DMS53 treated with DMSO at 0.1 percent for 48 hours (cell line): ENCODE data around the gene OPRL1.

Source experiments
- DNase-seq: peaks from one replicate; lab custom pipeline; 2025; ENCODE audit not compliant: unreplicated experiment; lab: John Stamatoyannopoulos, UW

OPRL1 gene

DNA sequence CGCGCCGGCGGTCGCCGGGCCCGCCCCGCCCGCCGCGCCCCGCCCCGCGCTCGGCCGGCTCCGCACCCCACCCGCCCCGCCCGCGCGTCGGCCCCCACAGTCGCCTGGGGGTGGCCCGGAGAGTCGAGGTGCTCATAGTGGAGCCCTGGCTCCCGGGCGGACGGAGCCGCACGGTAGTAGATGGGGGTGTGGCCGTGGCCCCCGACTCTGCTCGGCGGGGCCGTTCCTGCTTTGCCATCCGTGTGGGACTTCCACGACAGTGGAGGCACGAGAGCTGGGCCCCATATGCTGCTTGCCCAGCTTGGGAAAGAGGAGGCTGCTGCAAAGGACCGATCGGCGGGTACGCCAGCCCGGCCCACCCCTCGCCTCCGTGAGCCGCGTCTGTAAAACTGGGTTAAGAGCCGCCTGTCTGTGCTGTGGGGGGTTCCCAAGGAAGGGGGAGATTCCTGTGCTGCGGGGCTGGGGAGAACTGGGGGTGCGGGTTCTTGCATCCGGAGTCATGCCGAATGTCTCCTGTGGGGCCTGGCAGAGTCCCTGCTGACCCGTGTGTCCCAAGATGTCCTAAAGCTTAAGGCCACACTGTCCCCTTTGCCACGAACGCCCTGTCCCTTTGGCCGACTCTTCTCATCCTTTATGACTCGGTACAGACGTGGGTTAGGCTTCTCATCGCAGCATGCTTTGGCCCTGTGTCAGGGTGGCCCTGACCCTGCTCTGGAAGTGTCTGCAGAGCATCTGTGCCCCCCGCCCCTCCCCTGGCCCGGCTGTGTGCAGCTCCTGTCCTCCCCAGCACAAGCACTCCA is at the start of gene OPRL1:
OPRL1 (plus strand) TSS at position 70 of the 800 bp plus-strand sequence. CDS start 12,639 bp downstream, outside the sequence.
- DNase-seq, result no peak

DNA sequence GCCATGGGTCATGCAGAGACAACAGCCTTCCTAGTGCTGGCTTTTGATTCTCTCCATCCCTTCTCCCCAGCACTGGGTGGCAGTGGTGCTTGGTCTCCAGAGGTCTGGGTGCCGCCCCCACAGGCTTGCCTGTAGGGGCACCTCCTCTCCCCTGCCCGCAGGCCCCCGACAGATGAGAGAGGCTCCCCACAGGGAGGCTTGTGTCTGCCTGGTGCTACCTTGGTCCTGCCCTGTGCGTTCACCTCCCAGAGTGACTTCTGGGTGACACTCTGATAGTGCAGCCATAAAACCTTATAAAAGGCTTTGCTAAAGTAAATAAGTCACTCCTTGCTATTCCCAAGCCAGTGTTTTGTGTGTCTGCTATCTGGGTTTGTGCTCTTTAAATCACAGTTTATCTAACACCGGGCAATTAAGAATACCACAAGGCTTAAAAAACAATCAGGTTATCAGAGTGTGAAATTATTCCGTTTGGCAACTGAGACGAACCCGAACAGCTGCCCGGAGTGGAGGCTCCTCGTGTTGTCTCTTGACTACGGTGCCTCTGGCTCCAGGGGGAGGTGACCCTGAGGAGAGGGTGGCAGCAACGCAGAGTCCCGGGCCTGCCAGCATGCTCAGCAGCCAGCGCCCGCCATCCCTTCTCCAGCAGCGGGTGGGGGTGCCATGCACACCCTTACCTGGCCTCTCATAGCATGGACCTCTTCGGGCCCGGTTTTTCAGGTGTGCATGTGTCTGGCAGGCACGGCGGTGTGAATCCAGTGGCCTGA is 49.3 kb upstream of the OPRL1 start:
- no peak for DNase-seq

DNA sequence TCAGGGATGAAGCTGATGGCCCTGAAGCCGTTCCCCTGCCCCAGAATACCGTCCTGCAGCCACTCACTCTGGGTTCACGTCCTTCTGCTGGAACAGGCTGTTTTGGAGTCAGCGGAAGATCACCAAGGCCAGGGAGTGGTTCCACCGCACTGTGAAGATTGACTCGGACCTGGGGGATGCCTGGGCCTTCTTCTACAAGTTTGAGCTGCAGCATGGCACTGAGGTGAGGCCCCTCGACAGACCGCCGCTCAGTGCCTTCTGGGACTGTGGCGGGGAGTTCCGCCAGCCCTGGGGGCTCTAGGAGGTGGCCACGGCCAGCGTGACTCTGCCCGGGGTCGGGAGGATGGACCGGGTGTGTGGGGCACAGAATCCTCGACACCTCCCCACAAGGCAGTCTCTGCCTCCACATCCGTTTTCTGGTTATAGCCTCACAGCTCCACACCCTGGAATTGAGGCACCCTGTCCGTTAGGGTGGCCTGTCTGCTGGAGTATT is 48.0 kb upstream of the OPRL1 start:
- DNase-seq, result no peak

DNA sequence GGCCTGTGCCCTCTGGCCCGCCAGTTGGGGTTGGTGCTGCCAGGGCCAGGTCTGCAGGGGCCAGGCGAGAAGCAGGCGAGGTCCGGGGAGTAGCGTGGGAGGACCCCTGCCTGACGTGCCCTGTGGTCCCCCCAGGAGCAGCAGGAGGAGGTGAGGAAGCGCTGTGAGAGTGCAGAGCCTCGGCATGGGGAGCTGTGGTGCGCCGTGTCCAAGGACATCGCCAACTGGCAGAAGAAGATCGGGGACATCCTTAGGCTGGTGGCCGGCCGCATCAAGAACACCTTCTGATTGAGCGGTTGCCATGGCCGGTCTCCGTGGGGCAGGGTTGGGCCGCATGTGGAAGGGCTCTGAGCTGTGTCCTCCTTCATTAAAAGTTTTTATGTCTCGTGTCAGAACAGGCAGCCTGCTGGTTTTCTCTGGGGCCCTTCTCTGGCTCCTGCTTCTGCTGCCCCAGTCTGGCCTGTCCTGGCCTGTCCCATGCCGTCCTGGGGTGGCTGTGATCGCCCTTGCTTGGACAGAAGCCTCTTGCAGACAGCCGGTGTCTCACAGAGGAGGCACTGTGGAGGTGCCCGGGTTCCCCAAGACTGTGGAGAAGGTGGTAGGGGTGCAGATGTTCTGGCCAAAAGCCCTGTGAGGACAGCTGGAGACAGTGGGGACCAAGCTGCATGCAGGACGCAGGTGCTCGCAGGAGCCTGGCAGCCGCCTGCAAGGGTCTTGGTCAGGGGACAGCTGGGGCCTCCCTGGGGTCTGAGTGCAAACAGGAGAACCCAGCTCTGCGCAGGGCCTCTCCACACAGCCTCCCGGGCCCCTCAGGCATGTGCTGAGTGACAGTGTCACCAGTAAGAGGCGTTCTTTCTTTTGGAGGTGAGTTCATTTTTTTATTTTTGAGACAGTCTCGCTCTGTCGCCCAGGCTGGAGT is 46.9 kb upstream of the OPRL1 start:
- no peak for DNase-seq

DNA sequence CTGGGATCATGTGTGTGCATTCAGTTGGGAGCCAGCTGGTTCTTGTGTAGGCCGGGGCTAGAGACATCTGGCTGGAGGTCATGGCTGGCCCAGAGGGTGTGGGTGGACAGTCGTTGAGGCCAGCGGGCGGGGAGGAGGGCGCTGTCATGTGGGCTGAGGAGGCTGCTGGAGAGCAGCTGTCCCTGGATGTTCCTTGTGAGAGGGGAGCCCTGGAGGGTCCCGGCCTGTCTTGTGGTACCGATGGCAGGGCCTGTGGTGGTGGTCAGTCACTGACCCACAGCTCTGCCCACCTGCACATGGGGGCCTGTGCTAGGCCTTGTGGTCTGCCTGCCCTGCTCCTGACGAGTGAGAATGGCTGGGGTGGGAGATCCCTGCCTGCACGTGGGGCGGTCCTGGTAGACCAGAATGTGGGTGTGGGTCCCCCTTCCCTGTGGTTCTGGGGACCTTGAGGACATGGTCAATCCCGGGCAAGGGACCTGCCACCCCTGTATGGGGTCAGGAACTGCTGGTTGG is 45.8 kb upstream of the OPRL1 start:
- no peak for DNase-seq

DNA sequence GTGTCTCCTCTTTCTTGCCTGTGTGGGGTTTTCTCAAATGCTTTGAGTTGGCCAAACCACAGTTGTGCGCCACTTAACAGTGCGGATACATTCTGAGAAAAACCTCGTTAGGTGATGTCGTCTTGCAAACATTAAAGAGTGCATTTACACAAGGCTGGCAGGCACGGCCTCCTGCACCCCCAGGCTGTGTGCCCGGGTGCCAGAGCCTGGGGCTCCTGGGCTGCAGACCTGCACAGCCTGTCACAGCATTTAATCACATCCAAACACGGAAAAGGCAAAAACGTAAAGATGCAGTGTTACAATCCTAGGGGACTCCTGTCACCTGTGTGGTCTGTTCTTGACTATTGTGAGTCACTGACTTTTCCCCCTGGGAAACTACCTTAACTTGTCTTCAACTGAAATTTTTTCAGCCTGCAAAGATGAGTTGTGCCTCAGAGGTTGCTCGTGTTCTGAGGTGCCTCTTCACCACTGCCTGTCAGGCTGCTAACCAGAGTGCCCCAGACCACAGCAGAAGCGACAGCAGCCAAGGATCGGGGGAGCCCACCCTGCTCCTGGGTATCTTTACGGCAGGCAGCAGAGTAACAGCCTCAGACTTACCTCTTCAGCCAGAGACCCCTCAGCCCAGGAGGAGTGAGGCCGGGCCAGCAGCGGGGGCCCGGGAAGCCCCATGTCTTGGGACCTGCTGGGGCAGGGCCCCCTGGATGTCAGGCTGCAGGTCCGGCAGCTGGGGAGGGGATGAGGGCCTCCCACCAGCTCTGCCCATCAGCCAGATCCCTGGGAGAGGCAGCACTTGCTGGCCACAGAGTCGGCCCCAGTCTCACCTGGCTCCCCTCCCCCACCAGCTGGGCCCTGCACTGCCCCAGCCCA is 44.6 kb upstream of the OPRL1 start:
- no peak for DNase-seq

DNA sequence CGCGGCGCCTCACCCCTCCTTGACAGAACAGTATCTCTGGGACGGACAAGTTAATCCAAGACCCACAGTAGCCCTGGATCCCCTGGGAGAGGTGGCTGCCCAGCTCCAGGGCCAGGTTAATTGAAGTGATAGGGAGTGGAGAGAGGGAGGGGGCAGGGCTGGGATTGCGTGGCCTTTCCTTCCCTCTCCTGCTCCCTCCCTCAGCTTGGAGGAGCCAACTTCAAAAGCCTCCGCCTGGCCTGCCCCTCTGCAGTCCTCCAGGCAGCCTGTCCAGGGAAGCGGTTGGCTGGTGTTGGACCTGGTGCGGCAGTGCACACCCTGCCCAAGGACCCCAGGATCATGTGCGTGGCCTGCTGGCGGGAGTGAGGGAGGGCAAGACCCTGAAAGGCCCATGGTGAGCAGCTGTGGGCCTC is 43.9 kb upstream of the OPRL1 start, which contains the start of gene C20orf204:
C20orf204 (plus strand) TSS at position 250 of the 413 bp plus-strand sequence; CDS start at position 392, 142 bp downstream.
- DNase-seq, result no peak

DNA sequence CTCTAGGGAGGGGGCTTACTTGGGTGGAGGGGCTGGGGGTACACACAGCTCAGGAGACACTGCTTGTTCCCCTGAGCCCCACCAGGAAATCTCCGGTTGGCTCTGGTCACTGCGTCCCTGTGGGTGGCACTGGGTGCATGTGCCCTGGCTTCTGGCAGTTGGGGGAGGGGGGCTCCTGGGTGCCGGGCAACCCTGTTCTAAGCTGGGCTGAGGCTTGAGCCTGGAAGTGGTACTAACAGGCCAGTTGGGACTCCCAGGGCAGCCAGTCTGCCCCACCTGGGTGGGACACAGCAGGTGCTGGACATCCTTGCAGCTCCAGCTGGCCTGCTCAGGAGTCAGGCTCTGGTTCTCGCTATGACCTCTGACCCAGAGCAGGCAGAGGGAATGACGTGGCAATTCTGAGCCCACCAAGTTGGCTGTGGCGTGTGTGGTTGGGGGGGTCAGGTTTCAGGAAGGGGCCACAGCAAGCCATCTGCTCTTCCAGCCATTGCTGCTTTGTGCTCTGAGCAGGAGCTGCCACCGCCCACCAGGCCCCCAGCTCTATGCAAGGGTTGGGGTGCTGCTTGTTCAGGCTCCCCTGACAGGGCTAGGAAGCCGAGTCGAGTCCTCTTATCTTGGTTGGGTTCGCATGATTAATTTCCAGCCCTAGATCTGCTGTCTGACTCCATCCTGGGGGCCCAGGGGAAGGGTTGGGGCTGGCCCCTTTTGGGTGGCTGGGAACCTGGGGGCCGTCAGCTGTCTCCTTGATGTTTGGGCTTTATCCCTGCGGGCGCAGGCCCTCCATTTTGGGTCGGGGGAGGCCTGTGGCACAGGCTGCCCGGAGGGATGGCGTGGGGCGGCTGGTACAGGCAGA is 43.3 kb upstream of the OPRL1 start:
- no peak for DNase-seq

DNA sequence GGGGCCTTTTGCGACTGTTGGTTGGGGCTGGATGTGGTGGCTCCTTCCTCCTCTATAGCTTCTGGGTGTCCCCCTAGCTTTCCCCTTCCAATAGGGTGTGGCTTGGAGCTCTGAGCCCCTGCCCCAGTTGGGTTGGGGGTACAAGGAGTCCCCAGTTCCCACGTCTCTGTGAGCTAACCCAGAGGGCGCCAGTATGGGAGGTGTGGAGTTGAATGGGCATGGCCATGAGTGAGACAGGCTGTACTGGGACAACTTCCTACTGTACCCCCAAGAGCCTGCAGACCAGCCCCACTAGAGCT is 42.7 kb upstream of the OPRL1 start:
- DNase-seq, result no peak

DNA sequence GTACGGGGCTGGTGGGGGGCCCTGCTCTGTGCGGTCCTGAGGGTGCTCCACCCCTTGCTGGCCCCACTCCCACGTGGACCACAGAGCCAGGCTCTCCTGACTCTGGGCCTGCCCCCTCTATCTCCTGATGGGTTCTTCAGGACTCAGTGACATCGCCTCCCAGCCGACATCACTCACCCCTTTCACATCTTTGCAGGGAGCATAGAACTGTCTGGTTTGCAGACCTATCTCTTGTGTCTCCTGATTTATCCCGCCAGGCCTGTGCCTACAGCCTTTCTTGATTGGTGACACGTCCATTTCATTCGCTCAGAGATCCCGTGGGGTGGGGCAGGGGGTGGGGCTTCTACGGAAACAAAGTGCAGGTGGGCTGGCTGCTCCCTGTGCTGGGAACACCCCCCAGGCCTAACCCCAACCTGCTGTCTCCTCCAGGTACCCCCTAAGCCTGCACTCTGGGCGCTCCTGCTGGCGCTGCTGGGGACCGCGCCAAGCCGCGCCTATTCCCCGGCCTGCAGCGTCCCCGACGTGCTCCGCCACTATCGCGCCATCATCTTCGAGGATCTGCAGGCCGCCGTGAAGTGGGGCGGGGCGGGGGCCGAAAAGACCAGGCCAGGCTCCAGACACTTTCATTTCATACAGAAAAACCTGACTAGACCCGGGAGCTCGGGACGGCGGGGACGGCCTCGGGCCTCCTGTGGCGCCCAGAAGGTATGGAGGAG is 42.2 kb upstream of the OPRL1 start:
- DNase-seq, result no peak

DNA sequence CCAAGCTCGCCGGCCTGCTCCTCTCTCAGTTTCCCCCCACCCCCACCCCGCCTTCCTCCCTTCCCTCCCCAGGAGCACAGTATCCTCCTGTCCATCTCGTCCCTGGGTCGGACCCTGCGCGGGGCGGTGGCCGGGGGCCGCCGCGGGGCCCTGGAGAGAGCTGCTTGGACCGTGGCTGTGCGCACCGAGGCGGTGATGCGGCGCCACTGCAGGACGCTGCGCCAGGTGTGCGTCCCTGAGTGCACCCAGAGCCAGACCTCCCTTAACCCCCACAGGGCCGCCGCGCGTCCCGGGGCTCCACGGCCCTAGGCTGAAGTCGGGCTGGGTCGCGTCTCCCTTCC is 41.7 kb upstream of the OPRL1 start:
- DNase-seq, result no peak

DNA sequence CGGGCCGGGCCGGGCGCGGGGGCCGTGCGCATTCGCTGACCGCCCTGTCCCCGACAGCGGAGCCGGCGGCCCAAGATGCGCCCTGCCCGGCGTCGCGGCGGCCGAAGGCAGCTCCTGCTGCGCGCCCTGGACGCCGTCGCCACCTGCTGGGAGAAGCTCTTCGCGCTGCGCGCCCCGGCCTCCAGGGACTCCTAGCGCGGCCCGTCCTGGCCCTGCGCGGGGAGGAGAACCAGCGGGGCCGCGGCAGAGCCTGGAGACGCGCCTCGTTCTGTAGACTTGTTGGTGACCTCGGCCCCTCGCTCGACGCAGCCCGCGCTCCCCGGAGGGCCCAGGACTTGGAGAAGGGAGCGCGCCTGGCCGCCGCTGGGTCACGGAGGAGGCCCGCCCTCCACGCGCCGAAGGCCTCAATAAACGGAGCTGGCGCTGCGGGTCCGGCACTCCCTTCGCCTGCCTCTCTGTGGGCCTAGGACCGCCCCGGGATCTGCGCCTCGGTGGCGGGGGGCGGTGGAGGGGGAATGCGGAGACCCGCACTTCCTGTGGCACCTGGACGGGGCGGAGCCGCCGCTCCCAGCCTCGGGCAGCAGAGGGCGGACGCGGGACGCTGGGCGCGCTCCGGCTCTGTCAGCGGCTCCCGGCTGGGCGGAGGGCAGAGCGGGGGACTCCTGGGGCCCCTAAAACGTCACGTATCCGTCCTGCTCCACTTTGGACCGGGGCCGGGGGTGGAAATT is 41.2 kb upstream of the OPRL1 start:
- peak; percentile 66 for DNase-seq

DNA sequence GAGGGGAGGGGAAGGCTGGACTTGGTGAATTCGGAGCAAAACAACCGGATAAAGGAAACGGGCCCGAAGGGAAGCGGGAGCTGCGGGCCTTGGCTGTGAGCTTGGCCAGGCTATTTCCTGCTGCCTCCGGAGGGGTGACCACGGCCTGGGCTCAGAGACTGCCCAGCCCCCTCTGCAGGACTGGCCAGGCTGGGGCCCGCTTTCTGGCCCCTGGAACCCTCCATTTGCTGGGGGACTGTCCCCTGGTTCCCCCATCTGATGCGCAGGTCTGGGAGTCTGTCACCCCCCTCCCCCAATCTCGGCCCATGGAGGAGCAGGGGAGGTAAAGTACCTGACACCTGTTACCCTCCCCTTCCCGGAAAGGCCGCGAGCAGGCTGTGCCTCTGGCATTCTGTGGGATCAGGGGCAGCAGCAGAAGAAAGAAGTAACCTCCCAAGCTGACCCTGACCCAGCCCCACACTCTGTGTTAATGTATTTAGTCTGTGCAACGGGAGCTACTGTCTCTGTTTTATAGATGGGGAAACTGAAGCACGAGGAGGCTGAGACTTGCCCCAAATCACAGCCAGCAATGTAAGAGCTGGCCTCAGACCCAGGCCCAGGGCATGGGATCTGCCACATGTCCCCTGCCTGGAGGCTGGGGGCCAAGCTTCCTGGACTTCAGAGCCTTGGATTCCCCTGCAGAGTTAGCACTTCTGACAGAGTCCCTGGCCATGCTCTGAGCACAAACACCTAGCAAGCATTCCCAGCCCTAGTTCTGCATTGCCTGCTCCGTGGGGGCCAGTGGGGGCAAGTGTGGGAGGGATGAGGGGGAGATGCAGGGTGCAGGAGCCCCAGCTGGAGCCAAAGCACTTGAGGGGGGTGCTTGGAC is 40.4 kb upstream of the OPRL1 start:
- DNase-seq, result no peak

DNA sequence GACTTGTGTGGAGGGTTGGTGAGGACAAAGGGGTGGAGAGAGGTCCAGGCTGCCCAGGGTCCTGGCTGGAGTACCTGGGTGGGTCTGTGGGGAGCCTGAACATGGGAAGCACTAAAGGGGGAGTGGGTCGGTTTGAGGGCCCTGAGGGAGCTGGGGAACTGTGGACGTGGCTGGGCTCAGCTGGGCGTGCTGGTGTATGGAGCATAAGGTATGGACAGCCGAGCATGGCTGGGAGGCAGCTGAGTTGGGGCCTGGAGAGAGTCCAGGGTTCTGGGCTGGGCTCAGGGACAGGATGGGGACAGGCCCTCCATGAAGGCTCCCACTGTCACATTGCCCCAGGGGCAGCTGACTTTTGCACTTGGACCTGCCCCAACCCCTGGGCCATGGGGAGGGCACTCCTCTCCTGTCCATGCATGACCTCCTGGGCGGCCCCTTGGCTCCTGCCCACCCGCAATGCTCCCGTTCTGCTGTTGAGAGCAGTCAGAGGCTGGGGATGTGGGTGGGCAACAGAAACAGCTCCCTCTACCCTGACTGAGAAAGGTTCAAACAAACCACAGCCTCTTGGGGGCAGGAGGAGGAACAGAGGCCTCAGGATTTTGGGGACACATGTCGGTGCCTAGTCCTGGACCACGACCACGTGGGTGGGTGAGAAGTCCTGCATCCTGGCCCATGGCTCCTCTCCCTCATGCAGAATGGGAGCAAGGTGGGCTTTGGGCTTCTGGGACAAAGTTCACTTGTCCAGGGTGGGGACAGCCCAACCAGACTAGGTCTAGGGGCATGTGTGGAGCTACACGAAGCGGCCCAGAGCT is 39.4 kb upstream of the OPRL1 start:
- no peak for DNase-seq

DNA sequence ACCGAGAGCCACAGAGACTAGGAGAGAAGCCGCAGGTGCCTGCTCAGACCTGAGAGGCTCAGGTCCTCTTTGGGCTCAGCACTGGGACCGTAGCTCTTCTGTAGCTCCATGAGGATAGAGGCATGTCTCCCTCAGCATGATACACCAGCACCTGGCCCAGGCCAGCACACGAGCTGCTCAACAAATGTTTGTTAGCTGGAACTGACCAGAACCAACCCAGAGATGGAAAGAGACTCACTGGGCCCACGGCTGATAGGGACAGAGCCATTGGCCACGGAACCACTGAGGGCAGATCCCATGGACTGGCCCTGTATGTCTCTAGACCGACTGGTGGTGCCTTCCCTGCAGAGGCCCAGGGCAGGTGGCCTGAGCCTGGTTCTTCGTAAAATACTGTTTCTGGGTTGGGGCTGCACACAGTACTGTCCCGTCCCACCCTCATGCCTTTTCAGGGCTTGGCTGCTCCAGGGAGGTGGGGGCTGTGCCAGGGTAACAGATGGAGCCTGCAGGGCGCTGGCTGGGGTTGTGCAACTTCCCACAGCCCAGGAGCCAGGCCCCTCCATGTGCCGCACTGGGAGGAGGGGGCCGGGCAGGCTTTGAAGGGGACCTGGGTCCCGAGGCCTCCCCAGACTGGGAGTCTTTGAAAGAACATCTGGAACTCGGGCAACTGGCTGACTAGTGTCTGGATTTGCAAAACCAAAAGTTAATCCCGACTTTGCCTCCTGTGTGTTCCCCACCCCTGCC is 38.7 kb upstream of the OPRL1 start:
- no peak for DNase-seq

DNA sequence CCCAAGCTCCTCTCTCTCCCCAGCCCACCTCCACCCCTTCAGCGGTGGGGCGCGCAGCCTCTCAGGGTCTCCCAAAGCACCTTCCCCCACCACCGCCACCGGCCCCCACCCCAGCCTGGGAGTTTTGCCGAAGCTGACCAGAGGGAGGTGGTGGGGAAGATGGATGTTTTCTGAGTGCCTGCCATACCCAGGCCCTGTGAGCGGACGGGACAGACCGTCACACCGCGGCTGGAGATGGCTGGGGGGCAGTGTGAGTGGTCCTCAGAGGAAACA is 38.2 kb upstream of the OPRL1 start:
- DNase-seq, result no peak
